WTC11 (cell line): ENCODE measurements around the gene CDH13. TPM values are rescaled to one million over a fixed set of nuclear protein-coding genes. Genes with fewer than 3 reads are reported as not detected.

Source experiments
- ATAC-seq: fragments of 200-7000 bp; cut with Tn5 transposase; 2 replicates; pipeline ENCODE4 v1.10.0; 2021; ENCODE audit warnings: mild to moderate bottlenecking, moderate library complexity
- CTCF ChIA-PET: fragments of 300-600 bp; sonication (Branson Sonifier 250); formaldehyde crosslinking; loops from one replicate; lab custom pipeline; 2021; ENCODE audit warnings: antibody characterized with exemption; lab: Charles Lee
- POLR2A ChIA-PET: fragments of 350-600 bp; sonication (Branson Sonifier 250); formaldehyde crosslinking; loops from one replicate; lab custom pipeline; 2021; ENCODE audit warnings: antibody characterized with exemption; lab: Charles Lee
- DNase-seq: peaks from one replicate; pipeline ENCODE4 v3.0.0; 2021; ENCODE audit warnings: low spot score
- H3K27ac Mint-ChIP-seq: 2 replicates; pipeline ENCODE4 v1.8.0; 2021; ENCODE audit warnings: mixed read lengths
- H3K27me3 Mint-ChIP-seq: 2 replicates; pipeline ENCODE4 v1.8.0; 2021; ENCODE audit warnings: low read depth, mild to moderate bottlenecking, moderate library complexity, mixed read lengths
- H3K36me3 Mint-ChIP-seq: 2 replicates; pipeline ENCODE4 v1.8.0; 2021; ENCODE audit warnings: mixed read lengths
- H3K4me1 Mint-ChIP-seq: 2 replicates; pipeline ENCODE4 v1.8.0; 2022; ENCODE audit warnings: mixed read lengths
- H3K4me3 Mint-ChIP-seq: 2 replicates; pipeline ENCODE4 v1.8.0; 2021; ENCODE audit warnings: mild to moderate bottlenecking, moderate library complexity, mixed read lengths
- H3K9me3 Mint-ChIP-seq: 2 replicates; pipeline ENCODE4 v1.8.0; 2021; ENCODE audit warnings: mixed read lengths
- CREM ChIP-seq: sonication (generic); formaldehyde crosslinking; IDR thresholded peaks from 2 replicates; pipeline ENCODE4 v1.8.1; 2022; ENCODE audit warnings: mild to moderate bottlenecking, missing genetic modification reagents, moderate library complexity
- EMX1 ChIP-seq: fragments of 250-450 bp; sonication (Bioruptor Pico); IDR thresholded peaks from 2 replicates; pipeline ENCODE4 v1.8.0; 2021; ENCODE audit warnings: mild to moderate bottlenecking
- FOXK1 ChIP-seq: sonication (generic); formaldehyde crosslinking; IDR thresholded peaks from 2 replicates; pipeline ENCODE4 v1.8.0; 2022; ENCODE audit warnings: mild to moderate bottlenecking, moderate library complexity, missing genetic modification reagents
- GRHL2 ChIP-seq: fragments of 250-450 bp; sonication (Bioruptor Pico); IDR thresholded peaks from 2 replicates; pipeline ENCODE4 v1.8.0; 2022; ENCODE audit warnings: mild to moderate bottlenecking, moderate library complexity; ENCODE audit not compliant: insufficient replicate concordance, severe bottlenecking
- NFATC4 ChIP-seq: fragments of 250-450 bp; sonication (Bioruptor Pico); IDR thresholded peaks from 2 replicates; pipeline ENCODE4 v1.9.0; 2021; ENCODE audit warnings: mild to moderate bottlenecking
- NR3C1 ChIP-seq: sonication (generic); formaldehyde crosslinking; conservative IDR thresholded peaks from 2 replicates; pipeline ENCODE4 v1.8.1; 2023; ENCODE audit warnings: low read depth, mild to moderate bottlenecking, missing genetic modification reagents
- PRRX2 ChIP-seq: fragments of 250-450 bp; sonication (Bioruptor Pico); IDR thresholded peaks from 2 replicates; pipeline ENCODE4 v1.8.0; 2021; ENCODE audit warnings: mild to moderate bottlenecking
- RELA ChIP-seq: sonication (generic); formaldehyde crosslinking; IDR thresholded peaks from 2 replicates; pipeline ENCODE4 v1.8.1; 2022; ENCODE audit warnings: missing genetic modification reagents, mild to moderate bottlenecking, borderline replicate concordance
- RORB ChIP-seq: fragments of 250-450 bp; sonication (Bioruptor Pico); IDR thresholded peaks from 2 replicates; pipeline ENCODE4 v1.9.0; 2021; ENCODE audit warnings: mild to moderate bottlenecking
- SMAD3 ChIP-seq: sonication (generic); formaldehyde crosslinking; IDR thresholded peaks from 2 replicates; pipeline ENCODE4 v1.8.0; 2022; ENCODE audit warnings: missing genetic modification reagents, mild to moderate bottlenecking, borderline replicate concordance
- TEAD4 ChIP-seq: sonication (generic); formaldehyde crosslinking; IDR thresholded peaks from 2 replicates; pipeline ENCODE4 v1.8.0; 2022; ENCODE audit warnings: mild to moderate bottlenecking, missing genetic modification reagents
- TP53 ChIP-seq: sonication (generic); formaldehyde crosslinking; IDR thresholded peaks from 2 replicates; pipeline ENCODE4 v1.8.1; 2023; ENCODE audit warnings: mild to moderate bottlenecking, missing genetic modification reagents
- ZNF219 ChIP-seq: sonication (generic); formaldehyde crosslinking; IDR thresholded peaks from 2 replicates; pipeline ENCODE4 v1.8.0; 2023; ENCODE audit warnings: missing genetic modification reagents, mild to moderate bottlenecking, borderline replicate concordance
- ZNF423 ChIP-seq: fragments of 250-450 bp; sonication (Bioruptor Pico); IDR thresholded peaks from 2 replicates; pipeline ENCODE4 v2.1.2; 2022; ENCODE audit warnings: mild to moderate bottlenecking, moderate library complexity
- ZNF671 ChIP-seq: fragments of 250-450 bp; sonication (Bioruptor Pico); IDR thresholded peaks from 2 replicates; pipeline ENCODE4 v1.8.0; 2021; ENCODE audit warnings: mild to moderate bottlenecking
- total RNA-seq: library from RNA; stranded (reverse); gene quantifications from 3 replicates; pipeline ENCODE4 v1.2.3, GENCODE V29; 2021
- TF ChIP-seq, protein P1 (sequence below): sonication (generic); formaldehyde crosslinking; IDR thresholded peaks from 2 replicates; pipeline ENCODE4 v1.8.1; 2023; ENCODE audit warnings: mild to moderate bottlenecking, missing genetic modification reagents, moderate library complexity
- TF ChIP-seq, protein P2 (sequence below): sonication (generic); formaldehyde crosslinking; IDR thresholded peaks from 2 replicates; pipeline ENCODE4 v1.8.1; 2023; ENCODE audit warnings: mild to moderate bottlenecking, missing genetic modification reagents
- TF ChIP-seq, protein P3 (sequence below): sonication (generic); formaldehyde crosslinking; IDR thresholded peaks from 2 replicates; pipeline ENCODE4 v1.8.0; 2023; ENCODE audit warnings: missing genetic modification reagents, mild to moderate bottlenecking, borderline replicate concordance
- TF ChIP-seq, protein P4 (sequence below): sonication (generic); formaldehyde crosslinking; IDR thresholded peaks from 2 replicates; pipeline ENCODE4 v1.8.1; 2022; ENCODE audit warnings: mild to moderate bottlenecking, moderate library complexity, missing genetic modification reagents
- TF ChIP-seq, protein P5 (sequence below): sonication (generic); formaldehyde crosslinking; IDR thresholded peaks from 2 replicates; pipeline ENCODE4 v1.8.0; 2022; ENCODE audit warnings: mild to moderate bottlenecking, missing genetic modification reagents
- TF ChIP-seq, protein P6 (sequence below): fragments of 250-450 bp; sonication (Bioruptor Pico); conservative IDR thresholded peaks from 2 replicates; pipeline ENCODE4 v1.9.0; 2021; ENCODE audit warnings: mild to moderate bottlenecking
- TF ChIP-seq, protein P7 (sequence below): sonication (generic); formaldehyde crosslinking; IDR thresholded peaks from 2 replicates; pipeline ENCODE4 v1.8.1; 2023; ENCODE audit warnings: mild to moderate bottlenecking, moderate library complexity, missing genetic modification reagents

The CDH13 gene
- total RNA-seq, 1 experiment from 2014 or later, result 0.81 TPM

DNA sequence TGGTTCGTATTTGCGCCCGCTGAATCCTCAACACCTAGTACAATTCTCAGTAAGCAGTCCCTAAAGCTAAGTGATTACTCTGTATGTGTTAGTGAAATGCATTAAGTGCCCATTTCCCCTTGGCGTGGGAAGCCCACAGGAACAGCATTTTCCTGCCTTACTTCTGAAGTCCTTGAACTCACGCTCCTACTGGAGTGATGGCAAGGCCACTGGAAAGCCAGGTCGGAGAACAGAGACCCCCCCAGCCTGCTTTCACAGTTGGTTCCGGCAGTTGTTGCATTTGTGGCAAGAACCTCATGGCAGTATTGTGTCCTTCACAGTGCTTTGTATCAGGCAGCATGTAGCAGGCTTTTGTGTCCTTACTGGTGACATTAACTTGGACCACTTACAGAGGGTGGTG, 340.7 kb downstream of the CDH13 start:
- POLR2A ChIA-PET, result no interaction called here
- ATAC-seq, result no peak
- no peak overlapping the region for H3K27ac Mint-ChIP-seq
- H3K9me3 Mint-ChIP-seq, result peaks cover 3% of the 10 kb centered on the region; the same call in 1 of the 2 replicates
- CTCF ChIA-PET, result no interaction called here
- TF ChIP-seq, protein P1, sequence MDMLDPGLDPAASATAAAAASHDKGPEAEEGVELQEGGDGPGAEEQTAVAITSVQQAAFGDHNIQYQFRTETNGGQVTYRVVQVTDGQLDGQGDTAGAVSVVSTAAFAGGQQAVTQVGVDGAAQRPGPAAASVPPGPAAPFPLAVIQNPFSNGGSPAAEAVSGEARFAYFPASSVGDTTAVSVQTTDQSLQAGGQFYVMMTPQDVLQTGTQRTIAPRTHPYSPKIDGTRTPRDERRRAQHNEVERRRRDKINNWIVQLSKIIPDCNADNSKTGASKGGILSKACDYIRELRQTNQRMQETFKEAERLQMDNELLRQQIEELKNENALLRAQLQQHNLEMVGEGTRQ (CRISPR knock-in tag), result no peak
- no peak for TF ChIP-seq RORB (CRISPR knock-in tag)
- no peak for TF ChIP-seq CREM (CRISPR knock-in tag)
- TF ChIP-seq TP53 (CRISPR knock-in tag), result no peak
- TF ChIP-seq PRRX2 (CRISPR knock-in tag), result no peak
- no peak for TF ChIP-seq ZNF671
- TF ChIP-seq, protein P2, sequence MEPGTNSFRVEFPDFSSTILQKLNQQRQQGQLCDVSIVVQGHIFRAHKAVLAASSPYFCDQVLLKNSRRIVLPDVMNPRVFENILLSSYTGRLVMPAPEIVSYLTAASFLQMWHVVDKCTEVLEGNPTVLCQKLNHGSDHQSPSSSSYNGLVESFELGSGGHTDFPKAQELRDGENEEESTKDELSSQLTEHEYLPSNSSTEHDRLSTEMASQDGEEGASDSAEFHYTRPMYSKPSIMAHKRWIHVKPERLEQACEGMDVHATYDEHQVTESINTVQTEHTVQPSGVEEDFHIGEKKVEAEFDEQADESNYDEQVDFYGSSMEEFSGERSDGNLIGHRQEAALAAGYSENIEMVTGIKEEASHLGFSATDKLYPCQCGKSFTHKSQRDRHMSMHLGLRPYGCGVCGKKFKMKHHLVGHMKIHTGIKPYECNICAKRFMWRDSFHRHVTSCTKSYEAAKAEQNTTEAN, result no peak
- no peak for TF ChIP-seq EMX1 (CRISPR knock-in tag)
- no peak for TF ChIP-seq NR3C1 (CRISPR knock-in tag)
- TF ChIP-seq, protein P3, sequence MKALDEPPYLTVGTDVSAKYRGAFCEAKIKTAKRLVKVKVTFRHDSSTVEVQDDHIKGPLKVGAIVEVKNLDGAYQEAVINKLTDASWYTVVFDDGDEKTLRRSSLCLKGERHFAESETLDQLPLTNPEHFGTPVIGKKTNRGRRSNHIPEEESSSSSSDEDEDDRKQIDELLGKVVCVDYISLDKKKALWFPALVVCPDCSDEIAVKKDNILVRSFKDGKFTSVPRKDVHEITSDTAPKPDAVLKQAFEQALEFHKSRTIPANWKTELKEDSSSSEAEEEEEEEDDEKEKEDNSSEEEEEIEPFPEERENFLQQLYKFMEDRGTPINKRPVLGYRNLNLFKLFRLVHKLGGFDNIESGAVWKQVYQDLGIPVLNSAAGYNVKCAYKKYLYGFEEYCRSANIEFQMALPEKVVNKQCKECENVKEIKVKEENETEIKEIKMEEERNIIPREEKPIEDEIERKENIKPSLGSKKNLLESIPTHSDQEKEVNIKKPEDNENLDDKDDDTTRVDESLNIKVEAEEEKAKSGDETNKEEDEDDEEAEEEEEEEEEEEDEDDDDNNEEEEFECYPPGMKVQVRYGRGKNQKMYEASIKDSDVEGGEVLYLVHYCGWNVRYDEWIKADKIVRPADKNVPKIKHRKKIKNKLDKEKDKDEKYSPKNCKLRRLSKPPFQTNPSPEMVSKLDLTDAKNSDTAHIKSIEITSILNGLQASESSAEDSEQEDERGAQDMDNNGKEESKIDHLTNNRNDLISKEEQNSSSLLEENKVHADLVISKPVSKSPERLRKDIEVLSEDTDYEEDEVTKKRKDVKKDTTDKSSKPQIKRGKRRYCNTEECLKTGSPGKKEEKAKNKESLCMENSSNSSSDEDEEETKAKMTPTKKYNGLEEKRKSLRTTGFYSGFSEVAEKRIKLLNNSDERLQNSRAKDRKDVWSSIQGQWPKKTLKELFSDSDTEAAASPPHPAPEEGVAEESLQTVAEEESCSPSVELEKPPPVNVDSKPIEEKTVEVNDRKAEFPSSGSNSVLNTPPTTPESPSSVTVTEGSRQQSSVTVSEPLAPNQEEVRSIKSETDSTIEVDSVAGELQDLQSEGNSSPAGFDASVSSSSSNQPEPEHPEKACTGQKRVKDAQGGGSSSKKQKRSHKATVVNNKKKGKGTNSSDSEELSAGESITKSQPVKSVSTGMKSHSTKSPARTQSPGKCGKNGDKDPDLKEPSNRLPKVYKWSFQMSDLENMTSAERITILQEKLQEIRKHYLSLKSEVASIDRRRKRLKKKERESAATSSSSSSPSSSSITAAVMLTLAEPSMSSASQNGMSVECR (CRISPR knock-in tag), result no peak
- no peak for TF ChIP-seq ZNF423 (CRISPR knock-in tag)
- TF ChIP-seq SMAD3 (CRISPR knock-in tag), result no peak
- TF ChIP-seq FOXK1 (CRISPR knock-in tag), result no peak
- TF ChIP-seq, protein P4, sequence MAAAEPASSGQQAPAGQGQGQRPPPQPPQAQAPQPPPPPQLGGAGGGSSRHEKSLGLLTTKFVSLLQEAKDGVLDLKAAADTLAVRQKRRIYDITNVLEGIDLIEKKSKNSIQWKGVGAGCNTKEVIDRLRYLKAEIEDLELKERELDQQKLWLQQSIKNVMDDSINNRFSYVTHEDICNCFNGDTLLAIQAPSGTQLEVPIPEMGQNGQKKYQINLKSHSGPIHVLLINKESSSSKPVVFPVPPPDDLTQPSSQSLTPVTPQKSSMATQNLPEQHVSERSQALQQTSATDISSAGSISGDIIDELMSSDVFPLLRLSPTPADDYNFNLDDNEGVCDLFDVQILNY (CRISPR knock-in tag), result no peak
- TF ChIP-seq, protein P5, sequence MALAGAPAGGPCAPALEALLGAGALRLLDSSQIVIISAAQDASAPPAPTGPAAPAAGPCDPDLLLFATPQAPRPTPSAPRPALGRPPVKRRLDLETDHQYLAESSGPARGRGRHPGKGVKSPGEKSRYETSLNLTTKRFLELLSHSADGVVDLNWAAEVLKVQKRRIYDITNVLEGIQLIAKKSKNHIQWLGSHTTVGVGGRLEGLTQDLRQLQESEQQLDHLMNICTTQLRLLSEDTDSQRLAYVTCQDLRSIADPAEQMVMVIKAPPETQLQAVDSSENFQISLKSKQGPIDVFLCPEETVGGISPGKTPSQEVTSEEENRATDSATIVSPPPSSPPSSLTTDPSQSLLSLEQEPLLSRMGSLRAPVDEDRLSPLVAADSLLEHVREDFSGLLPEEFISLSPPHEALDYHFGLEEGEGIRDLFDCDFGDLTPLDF (CRISPR knock-in tag), result no peak
- TF ChIP-seq NFATC4 (CRISPR knock-in tag), result no peak
- no peaks in the 10 kb centered on the region for H3K4me1 Mint-ChIP-seq
- no peaks in the 10 kb centered on the region for H3K27me3 Mint-ChIP-seq
- no peaks in the 10 kb centered on the region for H3K36me3 Mint-ChIP-seq
- DNase-seq, result no peak
- H3K4me3 Mint-ChIP-seq, result no peak overlapping the region

DNA sequence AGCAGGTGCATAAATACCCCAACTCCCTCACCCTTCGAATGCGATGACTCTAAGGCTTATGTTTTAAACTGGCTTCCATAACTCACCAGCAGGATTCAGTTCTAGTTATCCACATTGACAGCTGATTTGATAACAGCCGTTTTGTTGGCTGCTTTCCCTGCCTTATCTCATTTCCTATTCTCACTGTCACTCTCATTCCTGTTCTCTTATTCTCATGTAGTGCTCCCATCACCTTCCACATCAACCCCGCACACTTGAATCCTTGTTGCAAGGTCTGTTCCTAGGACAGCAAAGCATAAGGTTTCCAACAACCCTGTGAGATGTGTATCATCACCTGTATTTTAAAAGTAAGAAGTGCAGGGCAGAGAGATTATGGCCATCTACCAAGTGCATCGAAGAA, 344.4 kb downstream of the CDH13 start:
- no peaks in the 10 kb centered on the region for H3K36me3 Mint-ChIP-seq
- TF ChIP-seq ZNF219 (CRISPR knock-in tag), result no peak
- TF ChIP-seq TEAD4 (CRISPR knock-in tag), result no peak
- no peak for TF ChIP-seq SMAD3 (CRISPR knock-in tag)
- TF ChIP-seq, protein P6, sequence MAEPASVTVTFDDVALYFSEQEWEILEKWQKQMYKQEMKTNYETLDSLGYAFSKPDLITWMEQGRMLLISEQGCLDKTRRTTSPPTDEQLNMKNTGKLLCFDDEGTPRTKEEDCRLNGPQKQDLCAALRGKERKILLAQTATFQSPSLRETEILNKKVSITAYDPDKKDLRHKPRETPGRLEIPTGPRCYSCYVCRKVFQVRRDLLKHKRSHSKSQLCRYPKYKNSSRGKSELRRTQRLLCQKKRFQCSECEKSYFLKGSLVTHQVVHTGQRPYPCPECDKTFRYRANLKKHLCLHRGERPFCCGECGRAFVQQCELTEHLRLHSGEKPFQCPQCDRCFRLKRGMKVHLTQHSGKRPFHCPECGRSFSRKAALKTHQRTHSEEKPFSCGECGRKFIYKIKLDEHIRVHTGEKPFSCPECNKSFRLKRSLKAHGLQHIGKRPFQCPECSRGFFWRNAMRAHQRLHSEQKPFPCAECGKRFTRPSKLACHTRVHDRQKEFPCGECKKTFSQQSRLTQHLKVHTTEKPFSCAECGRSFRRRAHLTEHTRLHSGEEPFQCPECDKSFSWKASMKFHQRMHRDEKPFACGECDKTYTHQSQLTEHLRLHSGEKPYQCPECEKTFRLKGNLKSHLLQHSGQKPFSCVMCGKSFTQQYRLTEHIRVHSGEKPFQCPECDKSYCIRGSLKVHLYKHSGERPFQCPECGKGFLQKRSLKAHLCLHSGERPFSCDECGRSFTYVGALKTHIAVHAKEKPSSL (CRISPR knock-in tag), result no peak
- TF ChIP-seq PRRX2 (CRISPR knock-in tag), result no peak
- TF ChIP-seq GRHL2 (CRISPR knock-in tag), result no peak
- no peak for TF ChIP-seq ZNF423 (CRISPR knock-in tag)
- no peak for TF ChIP-seq TP53 (CRISPR knock-in tag)
- no peak for TF ChIP-seq NFATC4 (CRISPR knock-in tag)
- TF ChIP-seq, protein P7, sequence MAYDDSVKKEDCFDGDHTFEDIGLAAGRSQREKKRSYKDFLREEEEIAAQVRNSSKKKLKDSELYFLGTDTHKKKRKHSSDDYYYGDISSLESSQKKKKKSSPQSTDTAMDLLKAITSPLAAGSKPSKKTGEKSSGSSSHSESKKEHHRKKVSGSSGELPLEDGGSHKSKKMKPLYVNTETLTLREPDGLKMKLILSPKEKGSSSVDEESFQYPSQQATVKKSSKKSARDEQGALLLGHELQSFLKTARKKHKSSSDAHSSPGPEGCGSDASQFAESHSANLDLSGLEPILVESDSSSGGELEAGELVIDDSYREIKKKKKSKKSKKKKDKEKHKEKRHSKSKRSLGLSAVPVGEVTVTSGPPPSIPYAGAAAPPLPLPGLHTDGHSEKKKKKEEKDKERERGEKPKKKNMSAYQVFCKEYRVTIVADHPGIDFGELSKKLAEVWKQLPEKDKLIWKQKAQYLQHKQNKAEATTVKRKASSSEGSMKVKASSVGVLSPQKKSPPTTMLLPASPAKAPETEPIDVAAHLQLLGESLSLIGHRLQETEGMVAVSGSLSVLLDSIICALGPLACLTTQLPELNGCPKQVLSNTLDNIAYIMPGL, result no peak
- TF ChIP-seq RELA, result no peak
- TF ChIP-seq, protein P1 (CRISPR knock-in tag), result no peak
- POLR2A ChIA-PET, result no interaction called here
- no peak overlapping the region for H3K27ac Mint-ChIP-seq
- no peaks in the 10 kb centered on the region for H3K4me1 Mint-ChIP-seq
- no peak for ATAC-seq
- no peaks in the 10 kb centered on the region for H3K27me3 Mint-ChIP-seq
- H3K9me3 Mint-ChIP-seq, result peaks cover 9% of the 10 kb centered on the region
- no peak overlapping the region for H3K4me3 Mint-ChIP-seq
- CTCF ChIA-PET, result no interaction called here
- no peak for DNase-seq
